ENCODE results near the gene NLRP5.

Gene NLRP5

DNA sequence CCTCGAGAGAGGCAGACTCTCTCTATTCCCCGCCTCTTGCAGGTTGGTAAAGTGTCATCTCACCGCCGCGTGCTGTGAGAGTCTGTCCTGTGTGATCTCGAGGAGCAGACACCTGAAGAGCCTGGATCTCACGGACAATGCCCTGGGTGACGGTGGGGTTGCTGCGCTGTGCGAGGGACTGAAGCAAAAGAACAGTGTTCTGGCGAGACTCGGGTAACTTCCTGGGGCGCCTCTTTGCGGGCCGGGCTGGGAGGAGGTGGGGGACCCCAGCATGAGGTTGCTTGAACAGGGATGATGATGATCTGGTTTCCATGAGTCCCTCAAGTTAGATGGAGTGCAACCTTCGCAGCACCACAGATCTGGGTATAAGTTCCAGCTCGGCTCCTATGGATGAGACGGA, 67.0 kb downstream of the NLRP5 start:
- TF ChIP-seq, protein P1, sequence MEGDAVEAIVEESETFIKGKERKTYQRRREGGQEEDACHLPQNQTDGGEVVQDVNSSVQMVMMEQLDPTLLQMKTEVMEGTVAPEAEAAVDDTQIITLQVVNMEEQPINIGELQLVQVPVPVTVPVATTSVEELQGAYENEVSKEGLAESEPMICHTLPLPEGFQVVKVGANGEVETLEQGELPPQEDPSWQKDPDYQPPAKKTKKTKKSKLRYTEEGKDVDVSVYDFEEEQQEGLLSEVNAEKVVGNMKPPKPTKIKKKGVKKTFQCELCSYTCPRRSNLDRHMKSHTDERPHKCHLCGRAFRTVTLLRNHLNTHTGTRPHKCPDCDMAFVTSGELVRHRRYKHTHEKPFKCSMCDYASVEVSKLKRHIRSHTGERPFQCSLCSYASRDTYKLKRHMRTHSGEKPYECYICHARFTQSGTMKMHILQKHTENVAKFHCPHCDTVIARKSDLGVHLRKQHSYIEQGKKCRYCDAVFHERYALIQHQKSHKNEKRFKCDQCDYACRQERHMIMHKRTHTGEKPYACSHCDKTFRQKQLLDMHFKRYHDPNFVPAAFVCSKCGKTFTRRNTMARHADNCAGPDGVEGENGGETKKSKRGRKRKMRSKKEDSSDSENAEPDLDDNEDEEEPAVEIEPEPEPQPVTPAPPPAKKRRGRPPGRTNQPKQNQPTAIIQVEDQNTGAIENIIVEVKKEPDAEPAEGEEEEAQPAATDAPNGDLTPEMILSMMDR (conservative IDR thresholded peaks at IDR 0.05; ENCODE audit: low read depth, low read length): no peak
- Histone ChIP-seq H2AFZ (ENCODE audit: low read depth) (no peak overlapping the region), H3K27ac (no peak overlapping the region), H3K4me1 (ENCODE audit: low read depth, poor library complexity, severe bottlenecking) (no peaks in the 10 kb centered on the region), H4K20me1 (ENCODE audit: insufficient read depth) (no peaks in the 10 kb centered on the region), H3K9ac (no peak overlapping the region), H3K79me2 (ENCODE audit: insufficient read depth, low read depth) (no peaks in the 10 kb centered on the region), H3K4me2 (no peak overlapping the region), H3K4me3 (IDR thresholded peaks at IDR 0.05; ENCODE audit: insufficient read depth, low read depth, low read length) (no peak overlapping the region), H3K27me3 (ENCODE audit: insufficient read depth, low read depth) (no peaks in the 10 kb centered on the region), H3K36me3 (ENCODE audit: insufficient read depth) (no peaks in the 10 kb centered on the region)

DNA sequence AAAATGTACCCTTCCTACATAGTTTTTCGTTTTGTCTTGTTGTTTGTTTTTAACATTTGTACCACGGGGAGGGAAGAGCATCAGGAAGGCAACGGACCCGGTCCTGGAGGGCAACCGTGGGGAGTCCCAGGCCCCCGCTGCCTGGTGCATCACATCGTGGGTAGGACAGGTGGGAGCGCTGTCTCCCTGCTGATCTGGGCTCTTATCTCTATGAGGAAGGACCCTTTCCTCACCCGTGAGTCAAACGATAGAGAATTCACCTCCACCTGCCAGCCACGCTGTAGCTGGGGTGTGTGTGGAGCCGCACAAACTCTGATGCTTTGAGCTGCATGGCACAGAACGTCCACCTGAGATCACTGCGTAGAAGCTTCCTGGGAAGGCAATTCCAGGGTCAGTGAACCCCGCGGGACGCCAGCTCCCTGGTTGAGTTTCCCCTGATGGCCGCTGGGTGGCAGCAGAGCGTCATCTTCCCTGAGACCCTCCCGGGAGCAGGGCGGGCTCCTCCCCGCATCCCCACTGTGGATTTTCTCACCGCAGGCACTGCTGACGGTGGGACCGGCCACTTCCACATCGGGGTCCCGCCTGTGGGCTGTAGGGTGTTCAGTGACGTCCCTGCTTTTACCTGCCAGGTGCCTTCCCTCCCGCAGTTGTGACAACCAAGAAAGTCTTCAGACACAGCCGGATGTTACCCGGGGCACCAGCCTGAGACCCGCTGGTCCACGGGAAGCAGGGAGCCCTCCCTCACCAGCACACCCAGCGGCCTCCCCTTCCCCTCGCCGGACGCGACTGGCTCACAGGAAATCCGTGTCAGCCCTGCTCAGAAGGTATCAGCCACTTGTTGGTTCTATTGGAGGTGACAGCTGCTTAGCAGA, 79.8 kb downstream of the NLRP5 start:
- Histone ChIP-seq H3K36me3 (ENCODE audit: insufficient read depth) (no peaks in the 10 kb centered on the region), H4K20me1 (ENCODE audit: insufficient read depth) (no peaks in the 10 kb centered on the region), H2AFZ (ENCODE audit: low read depth) (peak overlapping the region; percentile 78), H3K4me1 (ENCODE audit: low read depth, poor library complexity, severe bottlenecking) (peaks cover 32% of the 10 kb centered on the region), H3K4me2 (peak overlapping the region; percentile 65), H3K27me3 (ENCODE audit: insufficient read depth, low read depth) (no peaks in the 10 kb centered on the region), H3K27ac (no peak overlapping the region), H3K4me3 (IDR thresholded peaks at IDR 0.05; ENCODE audit: insufficient read depth, low read depth, low read length) (no peak overlapping the region), H3K9ac (peak overlapping the region; percentile 23; the same call in 1 of the 2 replicates), H3K79me2 (ENCODE audit: insufficient read depth, low read depth) (no peaks in the 10 kb centered on the region)
- TF ChIP-seq, protein P1 (conservative IDR thresholded peaks at IDR 0.05; ENCODE audit: low read depth, low read length): peak; percentile 96

DNA sequence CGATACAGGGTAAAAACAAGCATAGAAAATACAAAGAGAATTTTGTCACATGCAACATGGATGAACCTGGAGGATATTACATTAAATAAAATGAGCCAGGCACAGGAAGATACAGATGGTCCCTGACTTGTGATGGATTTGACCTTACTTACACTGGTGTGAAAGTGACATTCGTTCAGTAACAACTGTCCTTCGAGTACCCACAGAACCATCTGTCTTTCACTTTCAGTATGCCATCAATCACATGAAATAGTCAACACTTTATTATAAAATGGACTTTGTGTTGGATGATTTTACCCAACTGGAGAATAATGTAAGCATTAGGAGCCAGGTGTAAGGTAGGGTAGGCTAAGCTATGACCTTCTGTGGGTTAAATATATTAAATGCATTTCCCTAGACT, 83.1 kb downstream of the NLRP5 start:
- Histone ChIP-seq H3K4me1 (ENCODE audit: low read depth, poor library complexity, severe bottlenecking) (peaks cover 32% of the 10 kb centered on the region), H3K79me2 (ENCODE audit: insufficient read depth, low read depth) (no peaks in the 10 kb centered on the region), H3K27me3 (ENCODE audit: insufficient read depth, low read depth) (no peaks in the 10 kb centered on the region), H3K36me3 (ENCODE audit: insufficient read depth) (no peaks in the 10 kb centered on the region), H3K9ac (no peak overlapping the region), H3K27ac (no peak overlapping the region), H2AFZ (ENCODE audit: low read depth) (no peak overlapping the region), H4K20me1 (ENCODE audit: insufficient read depth) (no peaks in the 10 kb centered on the region), H3K4me3 (IDR thresholded peaks at IDR 0.05; ENCODE audit: insufficient read depth, low read depth, low read length) (no peak overlapping the region), H3K4me2 (peak overlapping the region; percentile 26; the same call in 1 of the 2 replicates)
- TF ChIP-seq, protein P1 (conservative IDR thresholded peaks at IDR 0.05; ENCODE audit: low read depth, low read length): no peak

DNA sequence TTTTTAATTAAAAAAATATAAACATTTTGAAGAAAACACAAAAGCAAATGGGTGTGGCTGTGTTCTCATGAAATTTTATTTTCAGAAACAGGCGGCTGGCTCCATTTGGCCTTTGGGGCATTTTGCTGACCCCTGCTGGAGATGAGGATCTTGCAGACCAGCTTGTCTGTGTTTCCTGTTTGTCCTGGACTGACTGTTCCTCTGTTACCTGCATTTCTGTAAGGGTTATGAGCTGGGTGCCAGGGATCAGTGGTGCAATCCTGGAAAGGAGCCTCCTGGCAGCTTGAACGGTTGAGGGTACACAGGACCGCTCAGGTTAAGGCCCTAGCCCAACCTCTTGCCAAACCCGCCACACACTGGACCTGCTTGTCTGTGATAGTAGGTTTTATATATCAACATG, 84.6 kb downstream of the NLRP5 start:
- no peak overlapping the region for H3K9ac ChIP-seq
- no peaks in the 10 kb centered on the region for H3K79me2 ChIP-seq (ENCODE audit: insufficient read depth, low read depth)
- no peaks in the 10 kb centered on the region for H3K27me3 ChIP-seq (ENCODE audit: insufficient read depth, low read depth)
- no peak overlapping the region for H2AFZ ChIP-seq (ENCODE audit: low read depth)
- no peaks in the 10 kb centered on the region for H4K20me1 ChIP-seq (ENCODE audit: insufficient read depth)
- TF ChIP-seq, protein P1 (conservative IDR thresholded peaks at IDR 0.05; ENCODE audit: low read depth, low read length): no peak; the same call in 1 of the 2 replicates
- H3K27ac ChIP-seq: no peak overlapping the region
- peaks cover 29% of the 10 kb centered on the region for H3K4me1 ChIP-seq (ENCODE audit: low read depth, poor library complexity, severe bottlenecking)
- H3K4me2 ChIP-seq: no peak overlapping the region
- no peak overlapping the region for H3K4me3 ChIP-seq (IDR thresholded peaks at IDR 0.05; ENCODE audit: insufficient read depth, low read depth, low read length)
- no peaks in the 10 kb centered on the region for H3K36me3 ChIP-seq (ENCODE audit: insufficient read depth)
